Activated CD8-positive, alpha-beta memory T cell treated with anti-CD3 and anti-CD28 coated beads for 4 hours (primary cell): ENCODE measurements around the gene DOCK3.
"Not testable (repeated sequence)": the region's sequence is repeated elsewhere in the genome, so short reads cannot be mapped to it uniquely, and the experiment has no call there.

Experiments
- DNase-seq, 2 donors: peaks; one replicate each; pipeline ENCODE4 v3.0.0-alpha.2; 2020; ENCODE audit warnings: low read depth in 2 of 2

Gene DOCK3

GRCh38 chr3:50675179-50676030 is 678 bp downstream of the DOCK3 start:
- DNase-seq = peak; percentile 29 to 36

GRCh38 chr3:50676031-50676705 is 1.4 kb downstream of the DOCK3 start:
- no peak for DNase-seq

GRCh38 chr3:50687127-50687751 is 12.5 kb downstream of the DOCK3 start:
- no peak for DNase-seq

GRCh38 chr3:50687916-50688315 is 13.2 kb downstream of the DOCK3 start:
- no peak for DNase-seq

- DNase-seq = not testable (repeated sequence)
These were observed 13.9 kb downstream of the DOCK3 start for GRCh38 chr3:50688602-50689001.

GRCh38 chr3:50689558-50689957 is 14.8 kb downstream of the DOCK3 start:
- no peak for DNase-seq

- DNase-seq = no peak
These were observed 20.3 kb downstream of the DOCK3 start for GRCh38 chr3:50695031-50695430.

GRCh38 chr3:50696276-50696675 is 21.5 kb downstream of the DOCK3 start:
- DNase-seq = no peak

GRCh38 chr3:50698269-50698668 is 23.5 kb downstream of the DOCK3 start:
- no peak for DNase-seq

GRCh38 chr3:50708620-50709019 is 33.9 kb downstream of the DOCK3 start:
- DNase-seq = no peak

- DNase-seq = no peak
These were observed 40.2 kb downstream of the DOCK3 start for GRCh38 chr3:50714946-50715345.

GRCh38 chr3:50724831-50725230 is 50.1 kb downstream of the DOCK3 start:
- DNase-seq = no peak

GRCh38 chr3:50734985-50735384 is 60.3 kb downstream of the DOCK3 start:
- no peak for DNase-seq

- no peak for DNase-seq
These were observed 62.6 kb downstream of the DOCK3 start for GRCh38 chr3:50737193-50737905.

- no peak for DNase-seq
These were observed 63.3 kb downstream of the DOCK3 start for GRCh38 chr3:50737906-50738598.

- DNase-seq = no peak
These were observed 68.9 kb downstream of the DOCK3 start for GRCh38 chr3:50743643-50744042.

GRCh38 chr3:50749822-50750221 is 75.1 kb downstream of the DOCK3 start:
- no peak for DNase-seq

GRCh38 chr3:50759015-50759414 is 84.3 kb downstream of the DOCK3 start:
- no peak for DNase-seq

- DNase-seq = no peak
These were observed 103.0 kb downstream of the DOCK3 start for GRCh38 chr3:50777680-50778079.

GRCh38 chr3:50781766-50782165 is 107.0 kb downstream of the DOCK3 start:
- DNase-seq = not testable (repeated sequence)

GRCh38 chr3:50786631-50787030 is 111.9 kb downstream of the DOCK3 start:
- DNase-seq = no peak
